GM18867 (cell line): Measurements from ENCODE around the gene ARL4A.
A peak's percentile ranks its signal among the peaks of the same experiment; 100 is the strongest.
"Not testable (repeated sequence)": the region's sequence is repeated elsewhere in the genome, so short reads cannot be mapped to it uniquely, and the experiment has no call there.

Experiments
- ATAC-seq: cut with Tn5 transposase; IDR thresholded peaks from one replicate; pipeline ENCODE4 v1.9.1; 2021; ENCODE audit warnings: mild to moderate bottlenecking, moderate library complexity; ENCODE audit not compliant: unreplicated experiment

The ARL4A gene

GRCh38 chr7:12686891-12687717 is at the start of gene ARL4A:
ARL4A (plus strand) TSS chr7:12687633; CDS start chr7:12688255, 622 bp downstream.
- ATAC-seq: peak; percentile 77

GRCh38 chr7:12637819-12638592 is 49.4 kb upstream of the ARL4A start:
- peak; percentile 71 for ATAC-seq

- peak; percentile 26 for ATAC-seq
These were observed 48.5 kb upstream of the ARL4A start for GRCh38 chr7:12638851-12639456.

GRCh38 chr7:12640299-12641096 is 46.9 kb upstream of the ARL4A start:
- no peak for ATAC-seq

GRCh38 chr7:12641196-12641595 is 46.2 kb upstream of the ARL4A start:
- ATAC-seq: no peak

GRCh38 chr7:12642508-12642907 is 44.9 kb upstream of the ARL4A start:
- no peak for ATAC-seq

- ATAC-seq: no peak
These were observed 44.3 kb upstream of the ARL4A start for GRCh38 chr7:12643001-12643643.

GRCh38 chr7:12643644-12644043 is 43.8 kb upstream of the ARL4A start:
- ATAC-seq: peak; percentile 87

- ATAC-seq: peak; percentile 52
These were observed 42.2 kb upstream of the ARL4A start for GRCh38 chr7:12645212-12645611.

- ATAC-seq: no peak
These were observed 41.3 kb upstream of the ARL4A start for GRCh38 chr7:12646139-12646538.

GRCh38 chr7:12647364-12648219 is 39.8 kb upstream of the ARL4A start:
- ATAC-seq: no peak

GRCh38 chr7:12648704-12649261 is 38.6 kb upstream of the ARL4A start:
- no peak for ATAC-seq

GRCh38 chr7:12649348-12649747 is 38.1 kb upstream of the ARL4A start:
- no peak for ATAC-seq

- ATAC-seq: no peak
These were observed 37.4 kb upstream of the ARL4A start for GRCh38 chr7:12650080-12650479.

- ATAC-seq: no peak
These were observed 34.3 kb upstream of the ARL4A start for GRCh38 chr7:12653110-12653509.

GRCh38 chr7:12653518-12653917 is 33.9 kb upstream of the ARL4A start:
- no peak for ATAC-seq

- no peak for ATAC-seq
These were observed 32.3 kb upstream of the ARL4A start for GRCh38 chr7:12655161-12655560.

GRCh38 chr7:12660423-12660822 is 27.0 kb upstream of the ARL4A start:
- not testable (repeated sequence) for ATAC-seq

GRCh38 chr7:12660986-12661385 is 26.4 kb upstream of the ARL4A start:
- not testable (repeated sequence) for ATAC-seq
